Cardiac fibroblast (primary cell): ENCODE measurements around the gene TAF11L13.

Source experiments
- DNase-seq, 2 donors: peaks; one replicate each; pipeline versions ENCODE4 v3.0.0 to v3.0.0-alpha.2; 2010; ENCODE audit warnings: low read depth in 2 of 2
- H3K4me3 ChIP-seq, 2 donors: replicated peaks in 1 of 2; 1 replicate in 1 of 2; 2 replicates in 1 of 2; pipeline ENCODE4 v1.5.1; 2011; ENCODE audit warnings: low read depth in 2 of 2, low read length in 2 of 2, mild to moderate bottlenecking in 2 of 2, moderate library complexity in 1 of 2
- TF ChIP-seq, protein P1 (sequence below): IDR thresholded peaks from one replicate; pipeline ENCODE4 v1.5.1; 2011; ENCODE audit warnings: low read depth, mild to moderate bottlenecking, low read length, inconsistent platforms

TAF11L13 gene

DNA sequence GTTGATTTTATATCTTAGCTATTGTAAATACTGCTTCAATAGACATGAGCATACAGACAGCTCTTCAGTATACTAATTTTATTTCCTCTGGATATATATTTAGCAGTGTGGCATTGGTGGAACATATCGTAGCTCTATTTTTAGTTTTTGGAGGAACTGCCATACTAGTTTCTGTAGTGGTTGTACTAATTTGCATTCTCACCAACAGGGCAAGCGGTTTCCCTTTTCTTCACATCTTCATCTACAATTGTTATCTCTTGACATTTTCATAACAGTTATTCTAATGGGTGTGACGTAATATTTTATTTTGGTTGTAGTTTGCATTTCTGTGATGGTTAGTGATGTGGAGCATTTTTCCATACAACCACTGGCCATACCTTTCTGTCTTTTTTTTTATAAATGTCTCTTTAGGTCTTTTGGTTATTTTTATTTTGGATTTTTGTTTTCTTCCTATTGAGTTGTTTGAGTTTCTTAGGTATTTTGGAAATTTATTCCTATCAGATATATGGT, 34.9 kb downstream of the TAF11L13 start:
- DNase-seq: no peak
- no peak overlapping the region for H3K4me3 ChIP-seq
- TF ChIP-seq, protein P1, sequence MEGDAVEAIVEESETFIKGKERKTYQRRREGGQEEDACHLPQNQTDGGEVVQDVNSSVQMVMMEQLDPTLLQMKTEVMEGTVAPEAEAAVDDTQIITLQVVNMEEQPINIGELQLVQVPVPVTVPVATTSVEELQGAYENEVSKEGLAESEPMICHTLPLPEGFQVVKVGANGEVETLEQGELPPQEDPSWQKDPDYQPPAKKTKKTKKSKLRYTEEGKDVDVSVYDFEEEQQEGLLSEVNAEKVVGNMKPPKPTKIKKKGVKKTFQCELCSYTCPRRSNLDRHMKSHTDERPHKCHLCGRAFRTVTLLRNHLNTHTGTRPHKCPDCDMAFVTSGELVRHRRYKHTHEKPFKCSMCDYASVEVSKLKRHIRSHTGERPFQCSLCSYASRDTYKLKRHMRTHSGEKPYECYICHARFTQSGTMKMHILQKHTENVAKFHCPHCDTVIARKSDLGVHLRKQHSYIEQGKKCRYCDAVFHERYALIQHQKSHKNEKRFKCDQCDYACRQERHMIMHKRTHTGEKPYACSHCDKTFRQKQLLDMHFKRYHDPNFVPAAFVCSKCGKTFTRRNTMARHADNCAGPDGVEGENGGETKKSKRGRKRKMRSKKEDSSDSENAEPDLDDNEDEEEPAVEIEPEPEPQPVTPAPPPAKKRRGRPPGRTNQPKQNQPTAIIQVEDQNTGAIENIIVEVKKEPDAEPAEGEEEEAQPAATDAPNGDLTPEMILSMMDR: no peak

DNA sequence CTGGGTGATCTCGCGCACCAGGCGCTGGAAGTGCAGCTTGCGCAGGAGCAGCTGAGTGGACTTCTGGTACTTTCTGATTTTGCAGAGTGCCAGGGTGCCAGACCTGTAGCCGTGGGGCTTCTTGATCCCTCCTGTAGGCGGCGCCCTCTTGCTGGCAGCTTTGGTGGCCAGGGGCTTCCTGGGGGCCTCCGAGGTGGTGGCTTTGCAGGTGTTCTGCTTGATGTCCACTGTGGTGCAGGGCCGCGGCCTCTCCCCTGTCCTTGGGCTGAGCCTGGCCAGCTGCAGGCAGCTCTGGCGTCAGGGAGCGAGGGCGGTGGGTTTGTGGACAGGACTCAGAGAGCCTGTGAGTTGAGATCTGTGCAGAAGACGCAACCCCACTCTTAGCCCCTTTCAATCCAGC, 38.5 kb downstream of the TAF11L13 start:
- DNase-seq: no peak
- TF ChIP-seq, protein P1: no peak
- no peak overlapping the region for H3K4me3 ChIP-seq

DNA sequence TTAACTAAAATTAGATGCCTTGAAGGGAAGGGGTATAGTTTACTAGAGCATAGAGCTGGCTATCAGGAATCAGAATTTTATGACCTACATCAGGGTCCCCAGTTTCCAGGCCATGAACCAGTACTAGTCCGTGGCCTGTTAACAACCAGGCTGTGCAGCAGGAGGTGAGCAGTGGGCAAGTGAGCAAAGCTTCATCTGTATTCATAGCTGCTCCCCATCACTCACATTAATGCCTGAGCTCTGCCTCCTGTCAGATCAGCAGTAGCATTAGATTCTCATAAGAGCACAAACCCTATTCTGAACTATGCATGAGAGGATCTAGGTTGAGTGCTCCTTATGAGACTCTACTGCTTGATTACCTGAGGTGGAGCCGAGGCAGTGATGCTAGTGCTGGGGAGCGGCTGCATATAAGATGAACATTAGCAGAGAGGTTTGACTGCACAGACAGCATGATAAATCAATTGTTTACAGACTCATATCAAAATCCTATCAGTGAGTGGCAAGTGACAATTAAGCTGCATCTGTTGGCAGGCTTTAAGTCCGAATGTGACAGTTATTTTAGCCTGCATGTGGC, 47.0 kb downstream of the TAF11L13 start:
- no peak for DNase-seq
- TF ChIP-seq, protein P1: no peak
- H3K4me3 ChIP-seq: no peak overlapping the region

DNA sequence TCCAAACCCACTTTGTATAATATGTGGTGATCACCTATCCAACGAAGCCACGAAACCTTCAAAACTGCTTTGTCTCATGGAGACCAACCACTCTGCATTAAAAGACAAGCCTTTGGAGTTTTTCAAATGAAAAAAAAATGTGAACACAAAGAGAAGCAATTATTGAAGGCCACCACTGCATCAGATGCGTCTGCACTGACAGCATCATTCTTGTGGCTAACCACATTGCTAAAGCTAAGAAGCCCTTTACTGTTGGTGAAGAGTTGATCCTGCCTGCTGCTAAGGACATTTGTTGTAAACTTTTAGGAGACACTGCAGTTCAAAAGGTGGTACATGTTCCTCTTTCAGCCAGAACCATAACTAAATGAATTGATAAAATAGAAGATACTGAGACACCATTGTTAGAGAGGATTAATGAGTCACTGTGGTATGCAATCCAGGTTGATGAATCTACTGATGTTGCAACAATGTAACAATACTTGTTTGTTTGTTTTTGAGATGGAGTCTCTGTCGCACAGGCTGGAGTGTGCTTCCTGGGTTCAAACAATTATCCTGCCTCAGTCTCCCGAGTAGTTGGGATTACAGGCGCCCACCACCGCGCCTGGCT, 47.8 kb downstream of the TAF11L13 start:
- TF ChIP-seq, protein P1: no peak
- no peak overlapping the region for H3K4me3 ChIP-seq

DNA sequence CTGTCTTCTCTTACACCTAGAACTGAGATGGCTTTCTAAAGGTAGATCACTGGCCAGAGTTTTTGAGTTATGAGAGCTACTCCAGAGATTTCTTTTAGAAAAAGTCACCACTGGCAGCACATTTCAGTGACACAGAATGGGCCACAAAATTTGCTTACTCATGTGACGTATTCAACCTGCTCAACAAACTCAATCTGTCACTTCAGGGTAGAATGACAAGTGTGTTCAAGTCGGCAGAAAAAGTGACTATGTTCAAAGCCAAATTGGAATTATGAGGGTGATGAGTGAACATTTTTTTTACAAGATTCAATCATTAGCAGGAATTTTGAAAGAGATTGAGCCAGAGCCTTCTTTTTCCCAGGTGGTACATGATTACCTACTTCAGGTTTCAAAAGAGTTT, 48.8 kb downstream of the TAF11L13 start:
- H3K4me3 ChIP-seq: no peak overlapping the region
- DNase-seq: no peak
- TF ChIP-seq, protein P1: no peak

More for the DNA sequence above, 47.8 kb downstream of the TAF11L13 start:
- DNase-seq: peak in 1 of 2 donors; percentile 3
